Neural crest cell (in vitro differentiated cells): Measurements from ENCODE around the gene ZFAND5. TPM values are rescaled to one million over a fixed set of nuclear protein-coding genes. Genes with fewer than 3 reads are reported as not detected.

Source experiments
- DNase-seq: peaks from one replicate; pipeline ENCODE4 v3.0.0; 2021; ENCODE audit warnings: low read depth, mixed read lengths, low spot score
- H3K27ac Mint-ChIP-seq: one replicate; pipeline ENCODE4 v1.8.0; 2021; ENCODE audit warnings: mild to moderate bottlenecking, mixed read lengths; ENCODE audit not compliant: unreplicated experiment
- H3K27me3 Mint-ChIP-seq: 2 replicates; pipeline ENCODE4 v1.8.0; 2021; ENCODE audit warnings: low read depth, mild to moderate bottlenecking, mixed read lengths
- H3K36me3 Mint-ChIP-seq: 2 replicates; pipeline ENCODE4 v1.8.0; 2021; ENCODE audit warnings: low read depth, mild to moderate bottlenecking, mixed read lengths
- H3K4me1 Mint-ChIP-seq: 2 replicates; pipeline ENCODE4 v1.8.0; 2021; ENCODE audit warnings: mixed read lengths
- H3K4me3 Mint-ChIP-seq: one replicate; pipeline ENCODE4 v1.8.0; 2021; ENCODE audit warnings: mild to moderate bottlenecking, mixed read lengths
- H3K9me3 Mint-ChIP-seq: 2 replicates; pipeline ENCODE4 v1.8.0; 2021; ENCODE audit warnings: mixed read lengths
- CTCF ChIP-seq: fragments of 200-600 bp; sonication (generic); conservative IDR thresholded peaks from 2 replicates; pipeline ENCODE4 v1.5.0; 2021; ENCODE audit warnings: antibody characterized with exemption, mild to moderate bottlenecking
- total RNA-seq: library from RNA; stranded (reverse); gene quantifications from 2 replicates; pipeline ENCODE4 v1.2.1, GENCODE V29; 2021

ZFAND5 gene
- total RNA-seq, 1 donor from 2014 or later, result 201 TPM

DNA sequence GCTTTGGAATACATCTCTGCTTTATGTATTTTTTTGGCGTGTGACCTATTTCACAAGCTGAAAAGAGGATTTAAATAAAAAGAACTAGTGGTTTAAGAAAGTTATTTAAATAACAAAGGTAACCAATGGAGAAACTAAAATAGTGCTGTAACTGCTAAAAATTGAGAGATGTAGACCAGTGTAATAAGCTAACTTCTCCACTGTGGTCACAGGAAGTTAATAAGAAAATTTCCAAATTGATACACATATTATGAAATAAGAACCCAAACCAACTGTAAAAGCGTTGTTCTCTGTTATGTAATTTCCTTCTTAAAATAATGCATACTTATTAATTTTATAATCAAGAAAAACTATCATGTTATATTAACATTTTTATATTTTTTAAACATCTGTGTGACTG is 29.1 kb upstream of the ZFAND5 start:
- Mint-ChIP-seq H3K36me3 (peaks cover 3% of the 10 kb centered on the region), H3K9me3 (peaks cover 6% of the 10 kb centered on the region), H3K27me3 (no peaks in the 10 kb centered on the region), H3K4me1 (peaks cover 3% of the 10 kb centered on the region), H3K4me3 (no peak overlapping the region), H3K27ac (no peak overlapping the region)
- no peak for DNase-seq
- TF ChIP-seq CTCF, result no peak

GRCh38 chr9:72390907-72391306 is 25.9 kb upstream of the ZFAND5 start:
- no peak overlapping the region for H3K4me3 Mint-ChIP-seq
- no peak for DNase-seq
- no peaks in the 10 kb centered on the region for H3K4me1 Mint-ChIP-seq
- peak overlapping the region; percentile 22 for H3K27ac Mint-ChIP-seq
- H3K27me3 Mint-ChIP-seq, result no peaks in the 10 kb centered on the region
- H3K9me3 Mint-ChIP-seq, result peaks cover 6% of the 10 kb centered on the region
- H3K36me3 Mint-ChIP-seq, result peaks cover 3% of the 10 kb centered on the region
- TF ChIP-seq CTCF, result no peak

DNA sequence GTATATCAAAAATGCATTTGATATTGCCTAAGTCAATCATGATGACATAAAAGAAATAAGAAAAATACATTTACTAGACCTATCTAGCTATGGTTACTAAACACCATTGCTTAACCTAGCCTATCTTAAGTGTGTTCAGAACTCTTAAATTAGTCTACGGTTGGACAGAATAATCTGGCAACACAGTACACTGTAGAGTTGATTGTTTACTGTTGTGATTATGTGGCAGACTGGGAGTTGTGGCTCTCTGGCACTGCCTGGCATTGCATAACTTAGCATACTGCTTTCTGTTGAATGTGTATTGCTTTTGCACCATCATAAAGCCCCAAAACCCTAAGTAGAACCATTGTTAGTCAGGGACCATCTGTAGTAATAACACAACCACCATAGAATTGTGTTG is 21.2 kb upstream of the ZFAND5 start:
- Mint-ChIP-seq H3K4me1 (peaks cover 21% of the 10 kb centered on the region), H3K36me3 (peaks cover under 1% of the 10 kb centered on the region), H3K4me3 (no peak overlapping the region), H3K9me3 (peaks cover 4% of the 10 kb centered on the region), H3K27me3 (no peaks in the 10 kb centered on the region), H3K27ac (no peak overlapping the region)
- no peak for TF ChIP-seq CTCF
- DNase-seq, result no peak

DNA sequence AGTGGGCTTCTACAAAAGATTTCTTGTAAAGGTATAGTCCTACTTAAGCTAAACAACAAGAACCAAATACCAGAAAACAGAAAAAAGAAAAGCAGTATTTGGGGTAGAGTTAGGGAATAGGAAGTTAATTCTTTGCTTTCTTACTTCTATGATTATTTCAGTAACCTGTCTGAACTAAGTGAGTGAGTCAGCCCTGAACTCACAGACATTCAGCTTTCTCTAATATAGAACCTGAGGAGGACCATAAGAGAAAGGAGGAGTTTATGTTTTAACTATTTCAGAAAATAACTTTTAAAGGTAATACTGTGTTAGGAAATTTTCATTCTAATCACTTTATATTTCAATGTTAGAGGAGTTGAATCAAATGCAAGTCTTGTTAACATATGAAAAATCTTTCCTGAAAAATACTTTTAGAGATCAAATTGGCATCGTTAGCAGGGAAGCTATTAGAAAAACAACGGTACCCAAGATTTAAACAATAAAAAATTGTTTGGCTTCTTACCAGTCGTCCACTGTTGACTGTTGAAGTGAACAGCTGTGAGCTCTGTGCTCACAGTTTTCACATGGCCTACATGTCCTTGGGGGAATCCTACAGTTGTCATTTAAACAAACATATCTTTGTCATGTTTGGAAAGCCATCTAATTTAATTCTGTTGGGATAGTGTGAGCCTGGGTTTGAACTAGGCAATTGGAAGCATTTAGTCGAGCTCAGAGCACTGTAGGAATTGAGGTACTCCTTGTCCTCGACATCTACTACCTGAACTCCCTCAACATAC is 19.9 kb upstream of the ZFAND5 start:
- no peaks in the 10 kb centered on the region for H3K9me3 Mint-ChIP-seq
- no peaks in the 10 kb centered on the region for H3K27me3 Mint-ChIP-seq

GRCh38 chr9:72383978-72384709 is 19.1 kb upstream of the ZFAND5 start:
- Mint-ChIP-seq H3K9me3 (no peaks in the 10 kb centered on the region), H3K27ac (no peak overlapping the region)

More for the DNA sequence above, 19.9 kb upstream of the ZFAND5 start:
- TF ChIP-seq CTCF, result no peak
- Mint-ChIP-seq H3K4me1 (peaks cover 21% of the 10 kb centered on the region), H3K27ac (no peak overlapping the region), H3K36me3 (no peaks in the 10 kb centered on the region), H3K4me3 (no peak overlapping the region)
- DNase-seq, result no peak

More at GRCh38 chr9:72383978-72384709, 19.1 kb upstream of the ZFAND5 start:
- DNase-seq, result no peak
- Mint-ChIP-seq H3K27me3 (no peaks in the 10 kb centered on the region), H3K4me3 (no peak overlapping the region), H3K4me1 (peaks cover 21% of the 10 kb centered on the region), H3K36me3 (no peaks in the 10 kb centered on the region)
- no peak for TF ChIP-seq CTCF
